Activated CD4-positive, alpha-beta T cell treated with anti-CD3 and anti-CD28 coated beads for 36 hours (primary cell): Measurements from ENCODE around the gene RCN1. TPM values are rescaled to one million over a fixed set of nuclear protein-coding genes. Genes with fewer than 3 reads are reported as not detected.
"Not testable (repeated sequence)": the region's sequence is repeated elsewhere in the genome, so short reads cannot be mapped to it uniquely, and the experiment has no call there.

Experiments
- ATAC-seq: fragments of 200-7000 bp; cut with Tn5 transposase; one replicate; pipeline ENCODE4 v1.10.0; 2021; ENCODE audit warnings: mild to moderate bottlenecking, moderate library complexity
- CTCF ChIA-PET: fragments of 350-600 bp; sonication (Branson Sonifier 250); formaldehyde crosslinking; loops from one replicate; lab custom pipeline; 2021; ENCODE audit warnings: antibody characterized with exemption; lab: Charles Lee
- POLR2A ChIA-PET: fragments of 350-600 bp; sonication (Branson Sonifier 250); formaldehyde crosslinking; loops from one replicate; lab custom pipeline; 2021; ENCODE audit warnings: antibody characterized with exemption, inconsistent platforms; lab: Charles Lee
- DNase-seq: peaks from one replicate; pipeline ENCODE4 v3.0.0-alpha.2; 2020
- H3K27ac Mint-ChIP-seq: one replicate; pipeline ENCODE4 v1.8.0; 2021; ENCODE audit warnings: mixed read lengths
- H3K27me3 Mint-ChIP-seq: one replicate; pipeline ENCODE4 v1.8.0; 2021; ENCODE audit warnings: mixed read lengths
- H3K36me3 Mint-ChIP-seq: one replicate; pipeline ENCODE4 v1.8.0; 2021; ENCODE audit warnings: low read depth, mixed read lengths
- H3K4me1 Mint-ChIP-seq: one replicate; pipeline ENCODE4 v1.8.0; 2021; ENCODE audit warnings: mixed read lengths
- H3K4me3 Mint-ChIP-seq: one replicate; pipeline ENCODE4 v1.8.0; 2021; ENCODE audit warnings: mild to moderate bottlenecking, moderate library complexity, mixed read lengths
- H3K9me3 Mint-ChIP-seq: one replicate; pipeline ENCODE4 v1.8.0; 2021; ENCODE audit warnings: low read depth, mixed read lengths
- intact Hi-C, 2 experiments: fragments of 100-400 bp; cut with DNase I in 1 of 2; cut with micrococcal nuclease in 1 of 2; formaldehyde crosslinking; loops; one replicate each; pipeline versions ENCODE4 v1.14.2 to v1.15.1; 2022 to 2024; cut with DNase I, micrococcal nuclease
- total RNA-seq, 2 experiments: library from RNA; stranded (reverse); gene quantifications; one replicate each; pipeline ENCODE4 v1.2.3, GENCODE V29; 2021

The RCN1 gene
- total RNA-seq, 2 experiments from 2014 or later: 19.1 to 24.1 TPM

DNA sequence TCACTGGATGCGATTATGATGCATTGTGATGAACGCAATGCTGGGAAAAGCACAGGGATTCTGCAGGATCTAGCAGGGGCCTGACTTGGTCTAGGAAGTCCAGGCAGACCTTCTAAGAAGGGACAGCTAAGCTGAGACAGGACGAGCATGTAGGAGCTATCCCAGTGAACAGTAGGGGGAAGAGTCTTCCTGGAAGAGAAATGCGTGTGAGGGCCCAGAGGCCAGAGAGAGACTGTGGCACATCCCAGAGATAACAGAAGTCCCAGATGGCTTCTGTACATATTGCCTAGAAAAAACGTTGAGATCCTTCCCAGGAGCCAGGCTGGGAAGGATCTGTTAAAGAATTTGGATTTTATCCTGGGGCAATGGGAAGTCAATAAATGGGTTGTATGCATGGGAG lies 24.6 kb downstream of the RCN1 start:
- Mint-ChIP-seq H3K4me3 (no peak overlapping the region), H3K9me3 (no peaks in the 10 kb centered on the region), H3K4me1 (no peaks in the 10 kb centered on the region), H3K27ac (no peak overlapping the region), H3K27me3 (peaks cover 16% of the 10 kb centered on the region), H3K36me3 (no peaks in the 10 kb centered on the region)
- ChIA-PET POLR2A (no interaction called here), CTCF (no interaction called here)
- DNase-seq (no peak), ATAC-seq (no peak)
- intact Hi-C loops: no loop called here

DNA sequence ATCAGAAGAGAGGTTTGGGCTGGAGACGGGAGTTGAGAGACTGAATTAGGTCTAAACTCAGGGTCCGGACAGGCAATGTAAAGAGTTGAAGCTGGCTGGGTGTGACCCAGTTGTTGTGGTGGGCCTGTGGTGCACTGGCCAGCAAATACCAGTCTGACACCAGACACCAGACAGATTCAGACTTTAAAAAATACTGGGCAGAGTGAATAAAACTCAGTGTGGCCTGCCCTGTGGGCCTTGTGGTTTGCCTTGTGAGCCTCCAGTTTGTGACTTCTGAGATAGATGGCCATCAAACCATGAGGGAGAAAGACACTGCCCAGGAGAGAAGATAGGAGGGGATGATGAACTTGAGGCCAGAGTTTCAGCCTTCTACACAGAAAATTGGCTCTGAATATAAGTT lies 25.8 kb downstream of the RCN1 start:
- intact Hi-C loops: no loop called here
- H3K9me3 Mint-ChIP-seq: no peaks in the 10 kb centered on the region
- H3K4me1 Mint-ChIP-seq: peaks cover 5% of the 10 kb centered on the region
- H3K27me3 Mint-ChIP-seq: peaks cover 21% of the 10 kb centered on the region
- DNase-seq (no peak), ATAC-seq (no peak)
- CTCF ChIA-PET: no interaction called here
- POLR2A ChIA-PET: no interaction called here
- H3K27ac Mint-ChIP-seq: no peak overlapping the region
- no peaks in the 10 kb centered on the region for H3K36me3 Mint-ChIP-seq
- no peak overlapping the region for H3K4me3 Mint-ChIP-seq

DNA sequence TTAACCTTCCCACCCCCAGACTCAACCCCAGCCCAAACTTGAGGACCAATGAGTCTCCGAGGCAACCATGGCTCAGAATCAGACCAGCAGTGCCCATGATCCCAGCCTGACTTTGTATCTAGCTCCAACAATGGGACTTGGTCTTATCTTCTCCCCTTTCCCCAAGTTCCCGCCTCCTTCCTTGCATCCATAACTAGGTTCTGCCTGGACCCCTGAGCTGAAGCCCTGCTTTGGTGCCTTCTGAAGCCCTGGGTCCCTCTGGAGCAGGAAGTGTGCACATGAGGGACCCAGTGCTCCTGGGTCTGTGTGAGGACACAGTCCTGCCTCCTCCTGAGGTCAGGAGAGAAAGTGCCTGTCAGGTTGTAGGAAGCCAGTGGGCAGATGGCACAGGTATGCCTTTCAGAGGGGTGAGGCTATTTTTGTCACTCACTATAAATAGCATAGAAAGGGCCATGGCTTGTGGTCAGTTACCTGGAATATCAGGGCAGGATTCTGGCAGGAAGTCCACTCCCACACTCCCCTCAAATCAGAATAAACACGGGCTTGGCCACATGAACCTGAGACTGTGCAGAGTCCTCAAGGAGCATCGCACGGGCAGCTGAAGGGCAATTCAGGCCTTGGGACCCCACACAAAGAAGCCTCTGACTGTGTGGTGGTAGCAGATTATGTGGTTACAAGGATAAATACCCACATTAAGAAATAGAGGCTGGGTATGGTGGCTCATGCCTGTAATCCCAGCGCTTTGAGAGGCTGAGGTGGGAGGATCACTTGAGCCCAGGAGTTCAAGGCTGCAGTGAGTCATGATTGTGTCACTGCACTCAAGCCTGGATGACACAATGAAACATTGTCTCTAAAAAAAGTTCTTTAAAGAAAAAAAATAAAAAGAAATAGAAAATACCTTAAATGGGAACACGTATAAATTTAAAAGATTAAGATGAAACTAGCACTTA lies 27.4 kb downstream of the RCN1 start:
- ATAC-seq: no peak
- no peaks in the 10 kb centered on the region for H3K36me3 Mint-ChIP-seq
- no peak overlapping the region for H3K4me3 Mint-ChIP-seq
- H3K9me3 Mint-ChIP-seq: no peaks in the 10 kb centered on the region
- intact Hi-C loops: no loop called here
- CTCF ChIA-PET: no interaction called here
- DNase-seq: no peak
- POLR2A ChIA-PET: no interaction called here
- peaks cover 5% of the 10 kb centered on the region for H3K4me1 Mint-ChIP-seq
- peaks cover 22% of the 10 kb centered on the region for H3K27me3 Mint-ChIP-seq
- no peak overlapping the region for H3K27ac Mint-ChIP-seq

DNA sequence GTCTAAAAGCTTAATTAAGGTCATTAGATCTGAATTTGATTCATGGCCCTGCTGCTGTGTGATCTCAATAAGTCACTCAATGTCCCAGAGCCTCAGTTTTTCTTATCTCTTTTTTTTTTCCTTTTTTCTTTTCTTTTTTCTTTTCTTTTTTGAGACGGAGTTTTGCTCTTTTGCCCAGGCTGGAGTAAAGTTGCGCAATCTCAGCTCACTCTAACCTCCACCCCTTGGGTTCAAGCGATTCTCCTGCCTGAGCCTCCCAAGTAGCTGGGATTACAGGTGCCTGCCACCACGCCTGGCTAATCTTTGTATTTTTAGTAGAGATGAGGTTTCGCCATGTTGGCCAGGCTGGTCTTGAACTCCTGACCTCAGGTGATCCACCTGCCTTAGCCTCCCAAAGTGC lies 28.3 kb downstream of the RCN1 start:
- CTCF ChIA-PET, ATAC-seq, intact Hi-C loops, H3K4me3 Mint-ChIP-seq, H3K4me1 Mint-ChIP-seq, H3K36me3 Mint-ChIP-seq, POLR2A ChIA-PET, DNase-seq, H3K27ac Mint-ChIP-seq, H3K9me3 Mint-ChIP-seq: not testable (repeated sequence)
- H3K27me3 Mint-ChIP-seq: peaks cover 18% of the 10 kb centered on the region

DNA sequence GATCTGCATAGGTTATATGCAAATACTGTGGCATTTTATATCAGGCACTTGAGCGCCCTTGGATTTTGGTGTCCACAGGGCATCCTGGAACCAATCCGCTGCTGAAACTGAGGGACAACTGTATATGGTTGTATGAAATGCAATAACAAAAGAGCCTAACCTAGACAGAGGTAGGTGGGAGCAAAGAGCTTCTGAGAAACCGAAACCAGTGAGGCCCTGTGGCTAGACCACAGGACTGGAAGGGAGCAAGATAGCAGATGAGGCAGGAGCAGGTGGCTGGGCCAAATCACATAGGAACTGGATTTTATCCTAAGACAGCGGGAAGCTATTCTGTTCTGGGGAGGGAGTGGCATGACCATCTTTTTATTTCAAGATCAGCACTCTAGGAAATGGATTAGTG lies 30.1 kb downstream of the RCN1 start:
- peaks cover 5% of the 10 kb centered on the region for H3K4me1 Mint-ChIP-seq
- H3K9me3 Mint-ChIP-seq: peaks cover under 1% of the 10 kb centered on the region
- ATAC-seq (no peak), DNase-seq (peak; percentile 25)
- H3K27ac Mint-ChIP-seq: no peak overlapping the region
- H3K4me3 Mint-ChIP-seq: no peak overlapping the region
- intact Hi-C loops: no loop called here
- ChIA-PET CTCF (no interaction called here), POLR2A (no interaction called here)
- H3K27me3 Mint-ChIP-seq: peaks cover 30% of the 10 kb centered on the region
- H3K36me3 Mint-ChIP-seq: no peaks in the 10 kb centered on the region

DNA sequence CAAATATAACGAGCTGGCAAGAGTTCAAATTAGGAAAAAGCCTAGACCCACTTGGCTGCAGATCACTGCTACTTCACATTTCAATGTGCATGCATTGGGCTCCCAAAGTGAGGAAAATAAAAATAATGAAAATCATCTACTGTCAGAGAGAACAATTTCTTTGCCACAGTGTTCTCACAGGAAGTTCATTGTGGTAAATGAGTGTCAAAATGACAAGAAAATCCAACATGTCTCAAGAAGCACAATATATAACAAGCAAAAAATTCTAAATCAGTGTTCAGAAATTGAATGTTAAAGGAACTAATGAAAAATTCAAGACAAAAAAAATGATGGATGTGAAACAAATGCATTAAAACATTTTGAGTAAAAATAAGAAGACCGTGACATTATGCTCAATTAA lies 31.3 kb downstream of the RCN1 start:
- intact Hi-C loops: no loop called here
- POLR2A ChIA-PET: no interaction called here
- peaks cover 5% of the 10 kb centered on the region for H3K4me1 Mint-ChIP-seq
- CTCF ChIA-PET: interaction anchor here (0.7 kb wide), 1 partner anchor 54 kb away, joined by 5 read pairs; no protein-coding TSS in a partner anchor
- peaks cover 32% of the 10 kb centered on the region for H3K27me3 Mint-ChIP-seq
- H3K4me3 Mint-ChIP-seq: no peak overlapping the region
- DNase-seq: no peak
- H3K27ac Mint-ChIP-seq: no peak overlapping the region
- no peaks in the 10 kb centered on the region for H3K36me3 Mint-ChIP-seq
- peaks cover 2% of the 10 kb centered on the region for H3K9me3 Mint-ChIP-seq
- no peak for ATAC-seq

DNA sequence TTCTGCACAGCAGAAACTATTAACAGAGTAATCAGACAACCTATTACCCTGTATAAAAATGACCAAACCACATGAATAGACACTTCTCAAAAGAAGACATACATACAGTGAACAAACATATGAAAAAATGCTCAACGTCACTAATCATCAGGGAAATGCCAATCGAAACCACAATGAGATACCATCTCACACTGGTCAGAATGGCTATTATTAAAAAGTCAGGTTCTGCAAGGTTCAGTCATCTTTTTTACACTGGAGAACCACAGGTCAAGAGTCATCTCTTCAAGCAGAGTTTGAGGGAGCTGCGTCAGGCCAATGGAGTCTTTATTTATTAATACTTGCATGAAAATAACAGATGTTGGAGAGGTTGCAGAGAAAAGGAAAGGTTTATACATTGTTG lies 40.4 kb downstream of the RCN1 start:
- intact Hi-C loops: no loop called here
- Mint-ChIP-seq H3K27me3 (peaks cover 13% of the 10 kb centered on the region), H3K9me3 (peaks cover 3% of the 10 kb centered on the region), H3K4me3 (no peak overlapping the region), H3K36me3 (no peaks in the 10 kb centered on the region), H3K4me1 (no peaks in the 10 kb centered on the region), H3K27ac (no peak overlapping the region)
- DNase-seq: no peak
- ChIA-PET POLR2A (no interaction called here), CTCF (no interaction called here)
- no peak for ATAC-seq

DNA sequence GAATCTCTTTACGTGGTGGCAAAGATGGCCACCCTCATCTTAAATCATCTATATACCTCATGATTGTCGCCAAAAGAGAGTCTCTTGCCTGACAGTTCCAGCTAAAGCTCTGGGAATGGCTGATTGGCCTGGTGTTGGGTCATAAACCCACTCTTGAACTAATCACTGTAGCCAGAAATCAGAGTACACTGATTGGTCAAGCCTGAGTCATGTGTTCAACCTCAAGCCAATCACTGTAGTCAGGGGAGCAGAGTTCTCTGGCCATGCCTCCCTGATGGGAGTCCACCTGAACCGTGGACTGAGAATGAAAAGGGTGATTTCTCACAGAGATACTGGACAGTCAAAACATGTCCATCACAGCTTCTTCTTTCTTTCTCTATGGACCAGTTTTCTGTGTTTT lies 45.8 kb downstream of the RCN1 start:
- Mint-ChIP-seq H3K36me3 (no peaks in the 10 kb centered on the region), H3K4me3 (no peak overlapping the region), H3K4me1 (no peaks in the 10 kb centered on the region), H3K27me3 (peaks cover 2% of the 10 kb centered on the region), H3K27ac (no peak overlapping the region), H3K9me3 (no peaks in the 10 kb centered on the region)
- DNase-seq: no peak
- CTCF ChIA-PET: interaction anchor here (1.0 to 1.1 kb wide), 2 partner anchors 8 to 84 kb away, joined by 3 read pairs; no protein-coding TSS in a partner anchor
- POLR2A ChIA-PET: interaction anchor here (0.5 kb wide), 1 partner anchor 26 kb away, joined by 5 read pairs; no protein-coding TSS in a partner anchor
- intact Hi-C loops: no loop called here
- no peak for ATAC-seq

DNA sequence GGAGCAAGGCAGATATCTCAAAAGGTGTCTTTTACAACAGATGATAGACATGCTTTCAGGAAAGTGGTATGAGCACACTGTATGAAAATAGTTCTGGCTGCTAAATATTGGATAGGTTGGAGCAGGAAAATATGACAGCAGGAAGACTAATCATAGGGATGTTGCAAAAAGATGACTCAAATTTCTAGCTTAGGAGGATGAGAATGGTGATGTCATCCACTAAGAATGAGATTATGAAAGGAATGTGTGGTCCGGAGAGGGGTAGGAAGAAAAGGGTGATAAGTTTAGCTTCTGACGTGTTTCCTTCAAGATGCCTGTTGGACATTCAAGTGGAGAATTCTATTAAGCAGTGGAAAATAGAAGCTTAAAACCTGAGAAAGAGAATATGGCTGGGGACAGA lies 46.4 kb downstream of the RCN1 start:
- Mint-ChIP-seq H3K27me3 (peaks cover 2% of the 10 kb centered on the region), H3K36me3 (no peaks in the 10 kb centered on the region), H3K4me3 (no peak overlapping the region), H3K27ac (no peak overlapping the region), H3K9me3 (no peaks in the 10 kb centered on the region), H3K4me1 (no peaks in the 10 kb centered on the region)
- DNase-seq: no peak
- intact Hi-C loops: no loop called here
- ChIA-PET CTCF (interaction anchor here (1.0 to 1.1 kb wide), 2 partner anchors 8 to 85 kb away, joined by 3 read pairs; no protein-coding TSS in a partner anchor), POLR2A (no interaction called here)
- ATAC-seq: no peak

DNA sequence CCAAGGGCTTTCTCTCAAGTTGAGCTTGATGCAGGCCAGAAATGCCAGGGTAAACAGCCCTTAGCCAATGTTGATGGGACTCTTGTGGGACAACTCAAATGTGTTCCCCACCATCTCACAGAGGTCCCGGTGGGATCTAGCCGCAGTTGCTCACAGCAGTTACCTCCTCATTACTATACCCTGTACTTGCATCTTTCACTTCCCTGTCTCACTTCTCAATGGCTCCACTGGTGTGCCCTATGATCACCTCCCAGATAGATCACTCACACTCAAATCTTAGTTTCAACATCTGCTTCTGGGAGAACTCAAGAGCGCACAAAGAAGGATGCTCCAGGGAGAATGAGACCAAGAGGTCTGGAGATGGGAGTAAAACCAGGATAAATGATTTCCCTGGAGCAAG lies 47.0 kb downstream of the RCN1 start:
- ChIA-PET POLR2A (no interaction called here), CTCF (interaction anchor here (1.0 kb wide), 1 partner anchor 9 kb away, joined by 3 read pairs; no protein-coding TSS in a partner anchor)
- Mint-ChIP-seq H3K27me3 (peaks cover 2% of the 10 kb centered on the region), H3K4me1 (no peaks in the 10 kb centered on the region), H3K4me3 (no peak overlapping the region), H3K27ac (no peak overlapping the region), H3K9me3 (no peaks in the 10 kb centered on the region), H3K36me3 (no peaks in the 10 kb centered on the region)
- DNase-seq: no peak
- intact Hi-C loops: no loop called here
- no peak for ATAC-seq

DNA sequence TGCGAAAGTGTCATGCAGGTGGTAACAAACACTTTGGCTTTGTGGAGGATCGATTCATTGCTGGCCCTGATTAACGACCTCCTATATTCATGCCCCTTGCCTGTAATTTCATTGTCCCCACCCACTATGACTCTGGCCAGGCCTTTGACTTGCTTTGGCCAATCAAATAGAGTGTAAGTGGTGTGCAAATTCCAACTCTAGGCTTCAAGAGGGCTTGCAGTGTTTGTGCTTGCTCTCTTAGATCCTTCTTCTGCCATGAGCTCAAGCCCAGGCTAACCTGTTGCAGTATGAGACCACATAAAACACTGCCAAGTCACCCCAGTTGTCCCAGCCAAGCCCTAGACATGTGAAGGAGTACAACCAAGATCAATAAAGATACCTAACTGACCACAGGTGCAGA lies 48.0 kb downstream of the RCN1 start:
- ChIA-PET CTCF (no interaction called here), POLR2A (no interaction called here)
- intact Hi-C loops: no loop called here
- Mint-ChIP-seq H3K4me1 (no peaks in the 10 kb centered on the region), H3K27me3 (peaks cover 2% of the 10 kb centered on the region), H3K36me3 (no peaks in the 10 kb centered on the region), H3K9me3 (no peaks in the 10 kb centered on the region), H3K27ac (no peak overlapping the region), H3K4me3 (no peak overlapping the region)
- ATAC-seq: no peak
- DNase-seq: no peak

DNA sequence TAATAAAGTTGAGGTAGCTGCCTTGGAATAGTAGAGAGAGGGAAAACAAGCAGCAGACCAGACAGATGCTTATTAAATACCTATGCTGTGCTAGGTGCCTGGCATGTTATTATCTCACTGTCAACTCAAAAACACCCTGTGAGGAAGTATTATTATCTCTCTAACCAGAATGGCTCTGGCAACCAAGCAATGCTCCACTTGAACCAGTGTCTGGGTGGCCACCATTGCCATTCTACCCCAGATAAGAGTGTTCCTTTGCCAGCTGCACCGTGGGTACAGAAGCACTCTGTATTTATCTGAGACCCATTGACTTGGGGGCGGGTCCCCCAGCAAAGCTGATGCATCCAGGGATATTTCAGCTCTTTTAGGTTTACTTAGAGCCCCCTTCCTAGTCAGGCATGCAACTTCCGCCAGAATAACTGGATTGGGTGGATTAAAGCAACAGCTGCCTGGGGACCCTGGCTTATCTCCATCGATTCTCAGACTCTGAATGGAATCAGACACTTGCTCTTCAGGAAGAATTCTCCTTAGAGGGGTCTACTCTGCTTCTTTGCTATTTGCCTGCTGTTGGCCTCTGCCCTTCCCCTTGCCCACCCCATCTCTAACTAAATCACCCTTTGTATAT lies 49.1 kb downstream of the RCN1 start:
- Mint-ChIP-seq H3K9me3 (no peaks in the 10 kb centered on the region), H3K4me1 (no peaks in the 10 kb centered on the region), H3K36me3 (no peaks in the 10 kb centered on the region), H3K27ac (no peak overlapping the region), H3K4me3 (no peak overlapping the region), H3K27me3 (peaks cover 2% of the 10 kb centered on the region)
- POLR2A ChIA-PET: no interaction called here
- CTCF ChIA-PET: interaction anchor here (0.6 kb wide), 1 partner anchor 85 kb away, joined by 4 read pairs; no protein-coding TSS in a partner anchor
- no peak for DNase-seq
- ATAC-seq: no peak
- intact Hi-C loops: no loop called here
